HG03520 (cell line): ENCODE measurements around the gene ARHGAP42.
A peak's percentile ranks its signal among the peaks of the same experiment; 100 is the strongest.

Experiments used
- ATAC-seq: cut with Tn5 transposase; IDR thresholded peaks from one replicate; pipeline ENCODE4 v1.9.1; 2021; ENCODE audit warnings: mild to moderate bottlenecking, moderate library complexity; ENCODE audit not compliant: unreplicated experiment

The ARHGAP42 gene

DNA sequence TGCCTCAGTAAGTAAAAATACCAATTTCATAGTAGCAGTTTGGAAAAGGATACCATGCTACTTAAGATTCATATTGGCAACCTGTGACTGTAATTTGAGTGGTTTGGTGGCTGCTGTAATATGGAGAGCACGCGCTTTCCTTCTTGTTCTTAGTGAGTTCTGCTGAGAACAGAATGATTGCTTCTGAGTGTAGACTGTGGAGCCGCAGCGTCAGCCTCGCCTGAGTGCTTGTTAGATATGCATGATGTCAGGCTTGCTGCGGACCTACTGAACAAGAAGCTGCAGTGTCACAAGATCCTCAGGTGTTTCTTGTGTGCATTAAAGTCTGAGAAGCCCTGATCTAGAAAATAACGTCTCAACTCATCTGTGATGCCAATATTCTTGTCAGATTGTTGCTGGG, 143.2 kb downstream of the ARHGAP42 start:
- no peak for ATAC-seq

DNA sequence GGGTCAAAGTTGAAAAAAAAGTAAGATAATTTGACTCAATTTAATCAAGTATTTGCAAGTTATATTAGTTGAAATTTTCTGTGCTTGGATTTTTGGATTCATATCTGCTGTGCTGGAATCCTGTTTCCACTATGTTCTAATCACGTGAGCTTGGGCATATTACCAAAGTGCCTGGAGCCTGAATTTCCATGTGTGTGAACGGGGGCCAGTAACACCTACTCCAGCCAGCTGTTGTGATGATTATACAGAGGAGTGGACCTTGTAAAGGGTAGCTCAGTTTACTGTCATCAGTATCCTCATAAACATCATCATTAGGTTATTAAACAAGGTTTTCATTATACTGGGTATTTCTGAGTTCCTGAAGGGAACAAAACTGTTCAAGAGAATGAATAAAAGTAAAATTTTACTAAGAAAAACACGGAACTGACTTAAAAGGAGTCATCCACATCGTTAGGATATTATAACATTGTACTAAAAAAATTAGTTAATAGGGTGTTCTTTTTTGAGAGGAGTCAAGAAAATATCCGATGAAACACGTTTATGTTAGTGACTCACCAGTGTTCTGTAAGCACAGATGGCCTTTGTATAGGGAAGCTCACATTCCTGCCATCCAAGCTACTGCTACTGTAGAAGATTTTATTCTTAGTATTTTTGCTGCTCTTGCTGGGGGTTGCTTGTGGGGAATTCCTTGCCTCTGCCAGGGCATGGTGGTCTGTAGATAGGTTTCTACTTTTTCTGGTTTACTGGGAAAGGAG, 144.1 kb downstream of the ARHGAP42 start:
- no peak for ATAC-seq

DNA sequence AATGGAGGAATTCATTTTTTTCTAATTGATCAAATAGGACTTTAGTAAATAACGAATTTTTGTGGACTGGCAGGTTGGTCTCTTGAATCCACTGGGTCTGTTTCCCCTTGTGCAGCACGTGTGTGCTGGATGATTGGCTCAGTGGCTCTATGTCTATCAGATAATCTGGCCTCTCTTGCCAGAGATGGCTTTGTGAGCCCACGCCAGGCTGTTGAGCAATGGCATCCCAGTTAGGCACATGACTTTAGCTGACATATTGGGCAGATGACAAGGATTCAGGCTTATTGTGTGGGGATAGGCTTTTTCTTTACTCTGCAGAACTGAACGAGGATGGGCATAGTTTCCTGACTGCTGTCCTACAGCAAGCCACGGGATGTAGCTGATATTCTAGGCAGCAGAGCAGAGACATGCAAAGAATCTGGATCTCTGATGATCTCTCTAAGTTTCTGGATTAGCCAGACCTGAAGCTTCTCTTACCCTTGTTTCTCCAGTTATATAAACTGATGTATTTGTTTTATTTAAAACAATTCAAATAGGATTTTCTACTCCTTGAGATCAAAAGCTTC, 144.9 kb downstream of the ARHGAP42 start:
- no peak for ATAC-seq

DNA sequence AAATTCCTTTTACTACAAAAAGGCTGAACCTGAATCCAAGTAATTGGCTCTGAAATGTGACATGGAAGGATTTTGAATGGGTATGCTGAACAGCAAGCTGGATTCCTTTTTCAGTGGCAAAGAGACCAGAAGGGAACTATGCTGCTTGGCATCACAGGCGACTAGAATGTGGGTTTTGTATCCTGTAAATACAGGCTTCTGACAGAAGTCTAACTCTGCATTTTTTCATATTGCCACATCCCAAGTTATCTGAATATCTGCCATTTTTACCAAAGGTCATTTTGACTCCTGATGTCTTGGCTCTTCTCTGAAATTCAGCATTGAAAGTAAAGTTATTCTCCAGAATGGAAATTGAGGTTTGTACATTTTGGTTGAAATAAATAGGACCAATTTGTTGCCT, 145.7 kb downstream of the ARHGAP42 start:
- no peak for ATAC-seq

DNA sequence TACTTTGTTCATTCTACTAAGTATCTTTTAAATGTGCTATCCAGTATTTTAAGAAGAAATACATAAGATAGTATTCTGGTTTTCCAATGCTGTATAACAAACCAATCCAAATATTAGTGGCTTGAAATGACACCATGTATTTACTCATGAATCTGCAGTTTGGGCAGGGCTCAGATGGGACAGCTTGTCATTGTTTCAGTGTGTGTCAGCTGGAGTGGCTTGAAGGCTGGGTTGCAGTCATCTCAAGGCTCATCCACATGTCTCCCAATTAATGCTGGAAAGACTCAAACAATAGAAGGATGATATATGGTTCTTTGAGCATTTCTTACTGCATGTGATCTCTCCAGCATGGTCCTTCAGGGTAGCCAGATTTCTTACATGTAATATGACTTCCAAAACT, 146.2 kb downstream of the ARHGAP42 start:
- ATAC-seq: no peak

DNA sequence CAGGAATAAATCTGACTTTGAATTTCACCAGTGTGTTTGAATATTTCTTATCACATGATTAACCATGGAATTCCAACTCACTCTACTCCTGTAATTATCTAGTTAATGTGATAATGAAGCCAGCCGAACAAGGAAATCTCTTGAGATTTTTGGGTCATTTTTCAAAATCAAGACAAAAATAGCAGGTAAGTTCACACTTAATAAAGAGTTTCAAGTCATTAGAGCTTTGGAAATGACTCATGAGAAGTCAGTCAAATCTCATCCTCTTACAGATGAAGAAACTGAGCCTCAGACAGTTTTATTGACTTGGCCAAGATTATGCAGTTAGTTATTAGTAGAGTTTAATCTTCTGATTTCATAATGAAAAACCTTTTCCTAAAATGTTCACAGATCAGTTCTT, 148.8 kb downstream of the ARHGAP42 start:
- no peak for ATAC-seq

DNA sequence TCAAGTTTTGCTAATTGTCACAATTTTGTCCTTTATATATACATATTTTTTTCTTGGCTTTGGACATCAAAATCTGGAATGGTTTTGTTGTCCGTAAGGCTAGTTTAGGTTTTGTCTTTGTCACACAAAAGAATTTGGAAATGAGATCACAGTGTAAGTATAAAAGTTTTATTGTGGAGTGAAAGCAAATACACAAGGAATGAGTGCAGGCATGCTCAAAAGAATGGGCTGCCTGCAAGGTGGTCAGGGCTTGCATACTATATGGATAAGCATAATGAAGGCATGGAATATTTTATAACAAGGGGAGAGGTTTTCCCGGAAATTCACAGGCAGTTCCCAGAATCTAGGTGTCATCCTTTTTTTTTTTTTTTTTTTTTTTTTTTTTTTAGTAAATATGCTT, 150.2 kb downstream of the ARHGAP42 start:
- ATAC-seq: no peak

DNA sequence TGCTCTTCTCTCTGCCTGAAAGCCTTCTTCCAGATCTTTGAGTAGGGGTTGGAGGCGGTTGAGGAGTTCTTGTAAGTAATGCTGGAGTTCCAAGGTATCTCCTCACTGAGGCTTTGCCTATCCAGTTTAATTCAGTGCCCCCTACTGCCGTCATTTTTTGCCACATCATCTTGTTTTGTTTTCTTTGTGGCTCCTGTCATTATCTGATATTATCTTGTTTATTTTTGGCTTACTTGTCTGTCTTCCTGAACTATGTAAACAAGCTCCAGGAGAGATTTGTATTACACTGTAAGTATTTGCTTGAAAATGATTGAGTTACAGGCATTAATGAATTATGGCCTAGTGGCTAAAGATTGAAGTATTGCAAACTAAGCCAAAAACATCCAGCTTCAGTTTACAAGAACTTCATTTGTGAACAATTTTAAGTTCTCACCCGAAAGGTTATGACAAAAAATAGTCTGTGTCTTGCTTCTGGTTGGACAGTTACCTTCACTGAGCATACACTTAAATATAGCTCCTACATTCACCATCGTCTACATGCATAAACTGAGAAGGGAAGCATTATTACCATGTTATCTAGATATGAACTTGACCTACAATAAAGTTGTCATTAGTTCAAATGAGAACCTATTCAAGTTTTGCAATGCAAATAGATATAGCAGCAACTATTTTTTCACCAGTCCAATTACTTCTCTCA, 154.8 kb downstream of the ARHGAP42 start:
- ATAC-seq: no peak

DNA sequence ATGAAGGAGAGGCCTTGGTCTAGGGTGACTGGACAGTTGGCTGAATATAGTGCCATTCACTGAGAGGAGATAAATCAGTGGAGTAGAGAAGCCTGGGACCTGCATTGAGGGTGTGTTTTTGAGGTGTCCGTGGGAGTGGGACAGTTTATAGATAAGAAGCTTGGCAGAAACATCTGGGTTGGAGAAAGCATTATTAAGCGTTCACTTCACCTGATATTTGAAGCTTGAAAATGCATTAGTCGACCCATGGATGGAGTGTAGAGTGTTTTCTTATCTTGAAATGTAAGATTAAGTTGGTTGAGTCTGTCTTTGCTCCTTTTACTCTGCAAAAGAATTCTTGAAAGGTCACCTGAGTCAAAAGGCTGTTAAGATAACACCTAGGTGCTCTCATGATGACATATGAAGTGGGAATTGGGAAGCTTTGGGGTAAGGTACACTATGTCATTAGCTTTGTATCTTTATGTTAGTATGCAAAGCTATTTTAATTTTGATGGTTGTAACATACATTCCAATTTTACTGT, 160.7 kb downstream of the ARHGAP42 start:
- ATAC-seq: no peak

DNA sequence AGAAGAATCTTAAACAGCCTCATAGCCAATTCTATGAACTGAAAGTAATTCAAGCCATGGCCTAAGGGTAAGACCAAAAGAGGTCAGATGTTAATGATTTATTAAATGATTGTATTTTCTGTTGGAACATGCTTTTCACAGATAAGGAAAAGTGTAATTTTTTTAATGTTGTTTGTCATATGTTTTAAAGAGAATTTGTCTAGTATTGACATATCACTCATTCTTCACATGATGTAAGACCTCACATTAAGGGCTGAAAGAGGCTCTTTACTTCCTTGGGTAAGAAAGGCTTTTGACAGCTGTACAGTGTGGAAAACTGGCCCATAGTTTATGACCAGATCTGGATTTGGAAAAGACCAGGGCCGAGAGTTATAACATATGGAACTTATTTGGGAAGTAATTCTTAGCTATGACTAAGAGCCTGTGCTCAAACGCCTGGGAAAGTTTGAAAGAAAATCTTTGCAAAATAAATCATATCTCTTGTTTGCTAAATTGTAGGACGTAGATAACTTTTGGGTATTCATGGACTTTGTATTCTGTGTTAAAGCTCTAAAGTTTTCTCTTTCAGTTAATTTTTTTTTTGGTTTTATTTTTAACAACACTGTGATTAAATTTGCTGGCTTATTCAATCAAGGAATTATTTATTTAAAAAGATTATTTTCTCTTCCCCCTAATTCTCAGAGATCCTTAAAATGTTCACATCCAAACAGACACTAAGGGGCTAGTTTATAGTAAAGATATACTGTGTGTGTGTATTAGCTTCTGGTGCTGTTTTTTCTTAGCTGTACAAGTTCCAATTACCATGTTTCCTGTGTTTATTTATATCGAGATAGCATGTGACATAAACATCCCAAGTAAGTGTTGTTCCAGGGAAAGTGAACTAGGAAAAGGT, 162.2 kb downstream of the ARHGAP42 start:
- ATAC-seq: no peak

DNA sequence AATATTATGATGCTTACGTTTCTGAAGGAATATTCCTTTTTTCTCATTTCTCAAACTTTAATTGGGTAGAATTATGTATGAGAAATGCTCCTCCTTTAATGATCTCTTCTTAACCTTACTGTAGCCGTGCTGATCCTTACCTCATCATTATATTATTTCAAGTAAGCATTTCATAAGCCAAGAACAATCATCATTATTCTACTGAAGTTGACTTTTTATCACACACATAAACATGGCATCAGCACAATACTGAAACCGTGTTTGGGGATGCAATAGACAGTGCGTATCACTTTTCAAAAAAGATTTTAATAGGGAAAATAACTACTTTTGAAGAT, 162.8 kb downstream of the ARHGAP42 start:
- ATAC-seq: no peak

DNA sequence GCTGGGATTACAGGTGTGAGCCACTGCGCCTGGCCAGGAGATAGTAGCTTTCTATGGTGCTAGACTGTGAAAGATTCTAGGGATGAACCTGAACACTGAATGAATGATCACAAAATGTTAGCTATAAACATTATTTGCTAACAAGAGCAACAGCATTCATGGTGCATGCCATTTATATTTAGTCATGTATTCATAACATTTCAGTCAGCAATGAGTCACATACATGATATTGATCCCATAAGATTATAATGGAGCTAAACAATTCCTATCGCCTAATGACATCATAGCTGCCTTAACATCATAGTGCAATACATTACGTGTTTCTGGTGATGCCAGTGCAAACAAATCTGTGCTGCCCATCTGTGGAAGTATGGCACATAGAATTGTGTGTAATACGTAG, 164.1 kb downstream of the ARHGAP42 start:
- no peak for ATAC-seq

DNA sequence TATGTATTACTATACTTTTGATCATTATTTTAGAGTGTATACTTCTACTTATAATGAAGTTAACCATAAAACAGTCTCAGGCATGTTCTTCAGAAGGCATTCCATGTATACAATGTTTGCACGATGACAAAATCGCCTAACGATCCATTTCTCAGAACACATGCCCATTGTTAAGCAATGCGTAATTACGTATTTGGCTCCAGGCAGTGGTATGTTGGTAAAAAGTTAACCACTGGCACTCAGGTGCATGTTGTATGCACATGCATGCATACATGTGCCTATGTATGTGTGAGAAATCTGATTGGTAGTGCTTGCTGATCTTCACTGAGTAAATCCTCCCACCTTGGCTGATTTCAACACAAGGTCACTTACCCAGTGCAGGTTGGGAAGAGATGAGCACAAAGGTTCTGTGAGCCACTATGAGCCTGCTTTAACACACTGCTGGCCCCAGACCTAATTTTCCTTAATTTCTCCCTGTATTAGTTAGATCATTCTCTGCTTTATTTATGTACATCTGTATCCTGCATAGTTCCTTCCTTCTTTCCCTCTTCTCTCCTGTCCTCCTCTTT, 164.6 kb downstream of the ARHGAP42 start:
- ATAC-seq: no peak

DNA sequence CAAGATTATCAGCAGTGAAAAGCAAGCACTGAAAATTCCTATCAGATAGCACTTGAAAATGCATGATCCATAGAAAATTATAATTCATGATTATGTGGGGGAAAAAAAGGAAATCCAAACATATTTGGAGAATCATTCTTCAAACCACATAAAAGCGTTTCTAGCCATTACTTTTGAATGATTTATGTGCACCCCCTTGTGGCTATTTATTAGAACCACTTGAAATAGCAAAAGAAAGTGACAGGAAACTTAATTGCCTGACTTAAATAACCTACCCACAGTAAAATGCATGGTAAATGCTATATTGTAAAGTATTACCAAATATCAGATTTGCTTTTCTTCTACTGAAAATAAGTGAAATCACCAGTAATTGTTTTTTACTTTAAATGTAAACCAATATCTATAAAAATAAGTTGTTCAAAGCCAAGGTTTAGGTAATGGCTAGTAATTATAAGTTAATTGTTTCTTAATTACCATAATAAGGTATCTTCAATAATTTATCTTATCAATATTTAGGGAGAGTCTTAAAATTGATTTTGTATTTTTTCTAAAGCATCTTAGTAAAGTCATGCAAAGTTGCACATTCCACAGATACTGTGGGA, 168.5 kb downstream of the ARHGAP42 start:
- ATAC-seq: no peak

DNA sequence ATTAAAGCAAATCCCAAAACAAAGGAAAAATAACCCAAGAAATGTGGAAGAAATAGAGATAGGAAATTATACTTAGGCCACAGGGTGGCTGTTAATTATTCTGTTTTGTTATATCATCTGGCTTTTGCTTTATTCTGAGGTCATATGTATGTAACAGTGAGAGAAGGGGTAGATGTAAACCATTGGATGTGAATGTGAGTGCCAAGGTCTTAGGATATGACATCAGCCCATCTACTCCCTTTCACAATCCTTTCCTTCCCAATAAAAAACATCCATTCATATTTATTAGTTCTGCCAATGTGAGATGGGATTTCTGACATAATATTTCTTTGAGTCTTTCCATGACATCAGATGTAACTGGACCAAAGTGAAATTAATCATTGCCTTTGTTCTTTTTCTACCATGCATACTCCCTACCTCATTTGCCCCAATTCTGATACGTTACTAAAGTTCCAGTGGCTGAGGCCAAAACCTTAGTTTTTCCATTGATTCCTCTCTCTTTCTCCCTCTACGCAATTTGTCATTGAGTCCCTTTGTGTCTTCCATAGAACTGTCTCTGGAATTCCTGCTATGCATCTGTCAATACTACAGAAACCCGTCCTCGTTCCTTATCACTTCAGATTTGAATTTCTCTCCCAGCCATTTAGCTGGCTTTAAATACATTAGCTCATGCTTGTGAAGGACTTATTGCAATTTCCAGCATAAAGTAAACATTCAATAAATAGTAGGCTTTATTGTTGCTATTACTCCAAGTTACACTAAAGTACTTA, 170.3 kb downstream of the ARHGAP42 start:
- no peak for ATAC-seq

DNA sequence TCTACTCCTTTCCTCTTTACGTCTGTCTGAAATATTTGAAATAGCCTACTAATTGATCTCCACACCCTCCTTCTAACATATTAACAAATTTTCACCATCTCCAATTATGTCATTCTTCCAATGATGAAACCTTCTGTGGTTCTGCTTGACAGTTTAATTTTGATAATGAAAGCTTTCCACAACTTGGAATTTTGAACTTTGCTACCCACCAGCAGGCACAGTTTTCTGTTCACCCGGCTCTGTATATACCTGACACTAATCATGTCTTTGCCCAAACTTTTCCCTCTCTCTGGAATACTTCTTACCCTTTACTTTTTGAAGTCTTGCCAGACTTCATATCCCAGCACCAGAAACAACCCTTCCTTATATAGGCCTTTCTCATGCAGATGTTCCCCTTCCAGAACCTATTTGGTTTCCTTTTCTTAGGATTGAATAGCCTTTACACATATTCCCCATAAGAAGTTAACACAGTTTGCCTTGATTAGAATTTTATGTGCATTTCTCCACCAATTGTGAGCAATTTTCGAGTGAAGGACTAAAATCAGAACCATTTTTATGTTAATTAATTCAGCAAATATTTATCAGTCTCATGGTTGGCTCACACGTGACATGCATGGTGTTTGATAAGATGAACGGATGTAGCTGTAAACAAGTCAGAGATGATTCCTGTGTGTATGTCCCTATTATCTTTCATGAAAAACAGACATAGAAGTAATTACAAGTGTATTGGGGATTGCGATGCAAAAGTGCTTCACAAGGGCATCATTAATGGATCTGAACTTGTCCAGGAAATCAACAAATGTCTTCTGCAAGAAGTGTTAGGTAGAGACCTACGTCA, 173.4 kb downstream of the ARHGAP42 start:
- ATAC-seq: no peak

DNA sequence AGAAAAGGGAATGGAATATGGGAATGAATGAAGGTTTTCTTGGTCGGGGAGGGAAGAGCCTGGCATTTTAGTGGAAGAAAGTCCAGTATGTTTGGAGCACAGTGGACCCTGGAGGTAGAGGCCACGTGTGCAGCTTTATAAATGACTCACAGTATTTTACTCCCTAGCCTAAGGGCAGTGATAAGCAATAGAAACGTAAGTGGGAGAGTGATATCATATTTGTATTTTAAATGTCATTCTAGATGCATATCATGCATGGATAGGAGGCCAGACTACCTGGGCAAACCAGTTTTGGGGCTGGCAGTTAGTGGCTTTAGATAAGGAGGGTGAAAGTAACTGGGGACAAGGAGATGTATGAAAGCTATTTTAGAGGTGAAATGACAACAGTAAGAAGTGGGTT, 174.1 kb downstream of the ARHGAP42 start:
- ATAC-seq: no peak

DNA sequence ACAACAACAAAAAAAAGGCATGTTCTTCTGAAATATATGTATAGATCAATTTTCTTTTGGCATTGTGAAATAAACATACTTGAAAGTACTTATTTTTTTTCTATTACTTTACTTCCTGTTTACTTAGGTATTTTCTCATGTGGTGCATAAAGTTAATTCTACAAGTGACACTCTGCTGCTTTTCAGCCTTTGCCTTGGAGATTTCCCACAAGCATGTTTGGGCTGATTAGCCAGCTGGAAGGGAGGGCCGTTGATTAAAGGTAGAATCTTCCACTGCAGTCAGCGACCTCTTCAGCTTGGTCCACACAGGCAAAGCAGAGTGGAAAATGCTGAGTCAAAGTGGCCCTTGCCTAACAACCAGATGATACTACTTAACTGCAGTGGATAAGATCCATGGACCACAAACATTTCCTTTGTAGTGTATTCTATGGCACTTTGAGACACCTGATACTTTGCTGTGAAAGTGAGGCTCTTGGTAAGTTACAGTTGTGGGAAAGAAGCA, 176.0 kb downstream of the ARHGAP42 start:
- peak; percentile 87 for ATAC-seq
